H9 (cell line): ENCODE data around the gene DCPS. TPM values are rescaled to one million over a fixed set of nuclear protein-coding genes. Genes with fewer than 3 reads are reported as not detected.

ENCODE experiments used
- DNase-seq: peaks from one replicate; pipeline ENCODE4 v3.0.0-alpha.2; 2017
- H2AFZ ChIP-seq: one replicate; pipeline ENCODE4 v1.6.1; 2013; ENCODE audit warnings: mild to moderate bottlenecking, low read length, control low read depth, moderate library complexity
- H2AK5ac ChIP-seq: 2 replicates; pipeline ENCODE4 v1.6.1; 2013; ENCODE audit warnings: low read length, control low read depth, mixed read lengths; ENCODE audit not compliant: insufficient read length
- H2BK120ac ChIP-seq: one replicate; pipeline ENCODE4 v1.6.1; 2013; ENCODE audit warnings: low read depth, mild to moderate bottlenecking, low read length, control low read depth, inconsistent platforms; ENCODE audit not compliant: poor library complexity, severe bottlenecking
- H2BK12ac ChIP-seq: 2 replicates; pipeline ENCODE4 v1.6.1; 2013; ENCODE audit warnings: low read length, control low read depth, mixed read lengths, low read depth; ENCODE audit not compliant: insufficient read length
- H2BK15ac ChIP-seq: 2 replicates; pipeline ENCODE4 v1.6.1; 2013; ENCODE audit warnings: low read depth, low read length, control low read depth
- H2BK20ac ChIP-seq: one replicate; pipeline ENCODE4 v1.6.1; 2013; ENCODE audit warnings: low read depth, mild to moderate bottlenecking, low read length, control low read depth, inconsistent platforms; ENCODE audit not compliant: poor library complexity, severe bottlenecking
- H2BK5ac ChIP-seq: 2 replicates; pipeline ENCODE4 v1.6.1; 2013; ENCODE audit warnings: low read length, control low read depth, mixed read lengths; ENCODE audit not compliant: insufficient read length
- H3K14ac ChIP-seq: 2 replicates; pipeline ENCODE4 v1.6.1; 2013; ENCODE audit warnings: low read length, control low read depth; ENCODE audit not compliant: insufficient read depth
- H3K18ac ChIP-seq: 2 replicates; pipeline ENCODE4 v1.6.1; 2013; ENCODE audit warnings: low read depth, mild to moderate bottlenecking, mixed read lengths, low read length, control low read depth; ENCODE audit not compliant: insufficient read length
- H3K23ac ChIP-seq: 2 replicates; pipeline ENCODE4 v1.6.1; 2013; ENCODE audit warnings: low read length, control low read depth, mixed read lengths, low read depth; ENCODE audit not compliant: insufficient read length
- H3K23me2 ChIP-seq: 2 replicates; pipeline ENCODE4 v1.6.1; 2013; ENCODE audit warnings: low read depth, mild to moderate bottlenecking, mixed read lengths, low read length, control low read depth; ENCODE audit not compliant: insufficient read length, poor library complexity, severe bottlenecking
- H3K27ac ChIP-seq: 2 replicates; pipeline ENCODE4 v1.5.1; 2013; ENCODE audit warnings: low read length, control low read depth, mixed read lengths, low read depth; ENCODE audit not compliant: insufficient read length
- H3K27me3 ChIP-seq: 2 replicates; pipeline ENCODE4 v1.6.1; 2013; ENCODE audit warnings: low read length, control low read depth, inconsistent platforms; ENCODE audit not compliant: insufficient read depth
- H3K4ac ChIP-seq: 2 replicates; pipeline ENCODE4 v1.6.1; 2013; ENCODE audit warnings: low read depth, mild to moderate bottlenecking, control low read depth, inconsistent platforms, low read length, moderate library complexity
- H3K4me1 ChIP-seq: 2 replicates; pipeline ENCODE4 v1.6.1; 2013; ENCODE audit warnings: low read length, control low read depth, inconsistent platforms; ENCODE audit not compliant: insufficient read depth
- H3K4me2 ChIP-seq: 2 replicates; pipeline ENCODE4 v1.6.1; 2013; ENCODE audit warnings: low read length, control low read depth, mixed read lengths; ENCODE audit not compliant: insufficient read length, insufficient read depth
- H3K56ac ChIP-seq: 2 replicates; pipeline ENCODE4 v1.6.1; 2013; ENCODE audit warnings: low read depth, mild to moderate bottlenecking, mixed read lengths, low read length, control low read depth; ENCODE audit not compliant: insufficient read length
- H3K79me1 ChIP-seq: 2 replicates; pipeline ENCODE4 v1.6.1; 2013; ENCODE audit warnings: low read depth, mild to moderate bottlenecking, moderate library complexity, low read length, control low read depth, inconsistent platforms; ENCODE audit not compliant: insufficient read depth, poor library complexity, severe bottlenecking
- H3K79me2 ChIP-seq: 2 replicates; pipeline ENCODE4 v1.6.1; 2013; ENCODE audit warnings: low read length, control low read depth, inconsistent platforms; ENCODE audit not compliant: insufficient read depth
- H3K9ac ChIP-seq: 2 replicates; pipeline ENCODE4 v1.6.1; 2013; ENCODE audit warnings: low read length, control low read depth, mixed read lengths; ENCODE audit not compliant: insufficient read length; ENCODE audit errors: extremely low read depth
- H3K9me3 ChIP-seq: one replicate; pipeline ENCODE4 v1.6.1; 2013; ENCODE audit warnings: low read depth, low read length, inconsistent platforms; ENCODE audit not compliant: control insufficient read depth
- H3T11ph ChIP-seq: one replicate; pipeline ENCODE4 v1.6.1; 2013; ENCODE audit warnings: mild to moderate bottlenecking, low read length, control low read depth, inconsistent platforms
- H4K20me1 ChIP-seq: one replicate; pipeline ENCODE4 v1.6.1; 2013; ENCODE audit not compliant: control insufficient read depth, insufficient read length, insufficient read depth
- H4K5ac ChIP-seq: 2 replicates; pipeline ENCODE4 v1.6.1; 2013; ENCODE audit warnings: low read depth, mild to moderate bottlenecking, mixed read lengths, low read length, control low read depth; ENCODE audit not compliant: insufficient read length
- H4K8ac ChIP-seq: replicated peaks from 2 replicates; pipeline ENCODE4 v1.6.1; 2013; ENCODE audit warnings: low read length, control low read depth, mixed read lengths, low read depth; ENCODE audit not compliant: insufficient read length
- H4K91ac ChIP-seq: 2 replicates; pipeline ENCODE4 v1.6.1; 2013; ENCODE audit warnings: low read depth, mild to moderate bottlenecking, moderate library complexity, mixed read lengths, low read length, control low read depth; ENCODE audit not compliant: insufficient read length
- H3K27ac Mint-ChIP-seq, 3 experiments: 2 replicates in 2 of 3; 3 replicates in 1 of 3; pipeline ENCODE4 v1.8.0; 2020 to 2021; ENCODE audit warnings: mixed read lengths in 3 of 3, mild to moderate bottlenecking in 1 of 3, moderate library complexity in 1 of 3
- H3K27me3 Mint-ChIP-seq: 2 replicates; pipeline ENCODE4 v1.8.0; 2021; ENCODE audit warnings: low read depth, mild to moderate bottlenecking, moderate library complexity, mixed read lengths
- H3K36me3 Mint-ChIP-seq, 3 experiments: 2 replicates in 2 of 3; 3 replicates in 1 of 3; pipeline ENCODE4 v1.8.0; 2020 to 2021; ENCODE audit warnings: low read depth in 3 of 3, mixed read lengths in 3 of 3; ENCODE audit not compliant: insufficient read depth in 1 of 3
- H3K4me1 Mint-ChIP-seq, 2 experiments: 2 replicates each; pipeline ENCODE4 v1.8.0; 2020; ENCODE audit warnings: mixed read lengths in 2 of 2
- H3K4me3 Mint-ChIP-seq, 2 experiments: 2 replicates in 1 of 2; 3 replicates in 1 of 2; pipeline ENCODE4 v1.8.0; 2020 to 2021; ENCODE audit warnings: mild to moderate bottlenecking in 2 of 2, mixed read lengths in 2 of 2, moderate library complexity in 1 of 2
- H3K9me3 Mint-ChIP-seq, 2 experiments: 2 replicates in 1 of 2; 3 replicates in 1 of 2; pipeline ENCODE4 v1.8.0; 2020; ENCODE audit warnings: mild to moderate bottlenecking in 2 of 2, mixed read lengths in 2 of 2, moderate library complexity in 1 of 2
- WGBS: extraction: QIAGEN DNeasy Blood & Tissue Kit; methylation state at CpG from one replicate; pipeline ENCODE4 v1.1.7; 2013; ENCODE audit warnings: missing lambda C conversion rate, low lambda C conversion rate, mixed read lengths; ENCODE audit not compliant: insufficient read length; ENCODE audit errors: extremely low coverage; 5-methylcytosine and 5-hydroxymethylcytosine counted together
- total RNA-seq: library from RNA; stranded (reverse); gene quantifications from 2 replicates; pipeline ENCODE4 v1.2.1, GENCODE V29; 2021
- TF ChIP-seq, protein P1 (sequence below): fragments of 200-600 bp; sonication (generic); conservative IDR thresholded peaks from 3 replicates; pipeline ENCODE4 v1.8.0; 2021; ENCODE audit warnings: antibody characterized with exemption, mild to moderate bottlenecking

DCPS gene
- total RNA-seq, 1 experiment from 2014 or later, result 27.7 TPM

DNA sequence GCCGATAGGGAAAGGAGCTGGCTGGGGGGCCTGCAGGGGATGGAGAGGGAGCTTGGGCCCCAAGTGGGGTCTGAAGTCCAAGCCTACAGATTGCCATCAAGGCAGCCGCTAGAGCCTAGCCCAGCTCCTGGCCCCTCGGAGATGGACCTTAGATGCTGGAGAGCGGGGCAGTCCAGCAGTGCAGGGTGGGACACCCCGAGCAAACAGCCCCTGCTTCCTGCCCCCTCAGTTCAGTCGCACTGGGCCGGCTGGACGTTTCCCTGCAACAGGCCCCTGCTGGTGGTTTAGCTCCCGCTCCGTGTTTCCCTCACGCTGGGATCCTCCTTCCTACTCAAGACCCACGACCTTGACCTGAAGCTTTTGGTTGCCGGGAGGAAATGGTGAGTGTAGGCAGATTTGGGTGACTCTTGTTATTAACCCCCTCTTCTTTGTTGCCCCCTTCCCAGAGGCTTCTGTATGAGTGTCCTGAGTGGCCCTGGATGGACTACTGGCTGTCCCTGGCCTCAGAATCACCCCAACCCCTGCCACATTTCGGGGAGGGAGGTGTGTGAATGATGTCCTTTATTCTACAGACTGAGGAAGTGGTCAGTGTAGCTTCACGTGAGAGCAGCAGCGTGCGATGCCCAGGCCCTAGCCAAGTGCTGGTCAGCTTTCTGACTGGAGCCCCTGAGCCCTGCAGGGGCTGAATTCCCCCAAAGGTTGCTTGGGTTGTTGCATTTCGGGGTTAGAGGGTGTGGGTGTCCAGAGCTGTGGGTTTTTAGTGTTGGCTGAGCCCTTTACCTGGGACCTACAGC is 54.3 kb downstream of the DCPS start:
- no peak overlapping the region for H3K56ac ChIP-seq
- TF ChIP-seq, protein P1, sequence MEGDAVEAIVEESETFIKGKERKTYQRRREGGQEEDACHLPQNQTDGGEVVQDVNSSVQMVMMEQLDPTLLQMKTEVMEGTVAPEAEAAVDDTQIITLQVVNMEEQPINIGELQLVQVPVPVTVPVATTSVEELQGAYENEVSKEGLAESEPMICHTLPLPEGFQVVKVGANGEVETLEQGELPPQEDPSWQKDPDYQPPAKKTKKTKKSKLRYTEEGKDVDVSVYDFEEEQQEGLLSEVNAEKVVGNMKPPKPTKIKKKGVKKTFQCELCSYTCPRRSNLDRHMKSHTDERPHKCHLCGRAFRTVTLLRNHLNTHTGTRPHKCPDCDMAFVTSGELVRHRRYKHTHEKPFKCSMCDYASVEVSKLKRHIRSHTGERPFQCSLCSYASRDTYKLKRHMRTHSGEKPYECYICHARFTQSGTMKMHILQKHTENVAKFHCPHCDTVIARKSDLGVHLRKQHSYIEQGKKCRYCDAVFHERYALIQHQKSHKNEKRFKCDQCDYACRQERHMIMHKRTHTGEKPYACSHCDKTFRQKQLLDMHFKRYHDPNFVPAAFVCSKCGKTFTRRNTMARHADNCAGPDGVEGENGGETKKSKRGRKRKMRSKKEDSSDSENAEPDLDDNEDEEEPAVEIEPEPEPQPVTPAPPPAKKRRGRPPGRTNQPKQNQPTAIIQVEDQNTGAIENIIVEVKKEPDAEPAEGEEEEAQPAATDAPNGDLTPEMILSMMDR, result no peak
- H3T11ph ChIP-seq, result no peak overlapping the region
- H3K18ac ChIP-seq, result no peak overlapping the region
- no peak overlapping the region for H3K23ac ChIP-seq
- no peak overlapping the region for H3K14ac ChIP-seq
- H2AK5ac ChIP-seq, result no peak overlapping the region
- H3K79me1 ChIP-seq, result no peaks in the 10 kb centered on the region
- H3K36me3 Mint-ChIP-seq, result no peaks in the 10 kb centered on the region
- no peaks in the 10 kb centered on the region for H3K9me3 ChIP-seq
- H2BK15ac ChIP-seq, result no peak overlapping the region
- H2AFZ ChIP-seq, result no peak overlapping the region
- H3K27ac ChIP-seq, result no peak overlapping the region
- no peak overlapping the region for H4K91ac ChIP-seq
- no peaks in the 10 kb centered on the region for H3K27me3 ChIP-seq
- no peak overlapping the region for H2BK12ac ChIP-seq
- no CpG with 5 or more reads among the region's 18 CpGs for WGBS
- DNase-seq, result no peak
- no peak overlapping the region for H2BK5ac ChIP-seq
- no peak overlapping the region for H2BK20ac ChIP-seq
- peaks cover 6% of the 10 kb centered on the region for H3K4me1 ChIP-seq
- no peak overlapping the region for H2BK120ac ChIP-seq
- H3K4me3 Mint-ChIP-seq, result 0 out of 5 replicates have a peak overlapping the region, but pooled peaks of 1 of the 2 experiments have one; percentile 12
- no peak overlapping the region for H3K9ac ChIP-seq
- peaks cover 30 to 51% of the 10 kb centered on the region in 2 experiments for H3K4me1 Mint-ChIP-seq
- H4K5ac ChIP-seq, result no peak overlapping the region
- no peaks in the 10 kb centered on the region; a peak in 1 of 5 replicates for H3K9me3 Mint-ChIP-seq
- no peak overlapping the region for H3K4ac ChIP-seq
- H4K20me1 ChIP-seq, result no peaks in the 10 kb centered on the region
- no peak overlapping the region for H4K8ac ChIP-seq
- H3K23me2 ChIP-seq, result peaks cover 5% of the 10 kb centered on the region
- H3K27ac Mint-ChIP-seq, result no peak overlapping the region; a peak in 1 of 7 replicates
- H3K4me2 ChIP-seq, result no peak overlapping the region
- H3K27me3 Mint-ChIP-seq, result no peaks in the 10 kb centered on the region; the same call in 1 of the 2 replicates
- peaks cover 5% of the 10 kb centered on the region; the same call in 1 of the 2 replicates for H3K79me2 ChIP-seq
